SJSA1 (cell line): Measurements from ENCODE around the gene RNF150. TPM values are rescaled to one million over a fixed set of nuclear protein-coding genes. Genes with fewer than 3 reads are reported as not detected.

ENCODE experiments used
- DNase-seq, 2 experiments: peaks; one replicate each; pipeline ENCODE4 v3.0.0-alpha.2; 2015 to 2020; ENCODE audit warnings: low spot score in 2 of 2, low read depth in 1 of 2
- H3K27ac ChIP-seq: fragments of 250-450 bp; sonication (Bioruptor Pico); 2 replicates; pipeline ENCODE4 v1.5.1; 2020; ENCODE audit warnings: mild to moderate bottlenecking, moderate library complexity
- H3K27me3 ChIP-seq: fragments of 250-450 bp; sonication (Bioruptor Pico); replicated peaks from 2 replicates; pipeline ENCODE4 v1.5.1; 2020; ENCODE audit warnings: mild to moderate bottlenecking, moderate library complexity
- H3K36me3 ChIP-seq: fragments of 250-450 bp; sonication (Bioruptor Pico); 2 replicates; pipeline ENCODE4 v1.5.1; 2020; ENCODE audit warnings: mild to moderate bottlenecking
- H3K4me1 ChIP-seq: fragments of 250-450 bp; sonication (Bioruptor Pico); replicated peaks from 2 replicates; pipeline ENCODE4 v1.6.1; 2021; ENCODE audit warnings: mild to moderate bottlenecking
- H3K4me3 ChIP-seq: fragments of 250-450 bp; sonication (Bioruptor Pico); 2 replicates; pipeline ENCODE4 v1.5.1; 2020; ENCODE audit warnings: mild to moderate bottlenecking
- H3K9me3 ChIP-seq: fragments of 250-450 bp; sonication (Bioruptor Pico); replicated peaks from 2 replicates; pipeline ENCODE4 v1.5.1; 2020; ENCODE audit warnings: mild to moderate bottlenecking
- total RNA-seq: library from RNA; depleted of rRNA; stranded (reverse); fragments of >200 nt; shearing (Covaris generic); gene quantifications from 2 replicates; pipeline ENCODE4 v1.2.3, GENCODE V29; 2014

Gene RNF150
- total RNA-seq, 1 experiment from 2014 or later: 6.7 TPM

DNA sequence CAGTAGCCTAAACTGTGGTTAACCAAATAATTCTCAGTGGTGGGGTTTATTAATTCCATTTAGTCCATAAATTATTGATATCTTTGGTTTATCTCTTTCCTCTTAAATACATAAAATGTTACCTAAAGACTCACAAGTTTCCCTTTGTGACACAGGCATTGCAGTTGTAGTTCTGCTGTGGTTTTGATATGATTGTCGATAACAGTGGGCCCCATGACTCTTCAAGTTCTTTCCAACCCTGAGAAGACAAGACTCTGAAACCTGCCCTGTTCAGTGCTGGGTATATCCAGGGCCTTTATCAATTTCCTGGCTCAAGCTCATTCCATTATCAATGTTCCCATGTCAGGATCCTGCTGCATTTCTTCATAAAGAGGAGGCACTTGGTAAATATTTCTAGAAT lies 259.2 kb downstream of the RNF150 start:
- no peaks in the 10 kb centered on the region for H3K36me3 ChIP-seq
- peaks cover 18% of the 10 kb centered on the region for H3K4me1 ChIP-seq
- DNase-seq: no peak
- H3K9me3 ChIP-seq: no peaks in the 10 kb centered on the region; the same call in 1 of the 2 replicates
- no peaks in the 10 kb centered on the region for H3K27me3 ChIP-seq
- H3K4me3 ChIP-seq: no peak overlapping the region
- H3K27ac ChIP-seq: no peak overlapping the region

DNA sequence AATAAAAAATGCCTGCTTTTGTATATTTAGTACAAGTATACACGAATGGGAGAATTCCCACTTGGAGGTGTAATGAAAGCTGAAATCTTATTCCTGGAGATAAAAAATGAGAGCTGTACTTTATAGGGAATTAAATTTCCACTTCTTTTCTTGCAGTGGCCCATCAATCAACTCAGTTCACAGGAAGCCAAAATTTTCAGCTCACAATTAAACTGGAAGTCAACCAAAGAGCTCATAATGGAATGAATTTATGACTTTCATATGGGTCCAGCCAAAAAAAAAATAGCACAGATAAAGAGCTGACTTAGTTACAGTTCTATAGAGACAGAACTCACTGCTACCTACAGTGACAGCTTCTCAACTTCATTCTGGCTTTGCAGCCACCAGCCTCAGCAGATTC lies 261.9 kb downstream of the RNF150 start:
- H3K4me3 ChIP-seq: no peak overlapping the region
- H3K9me3 ChIP-seq: no peaks in the 10 kb centered on the region
- no peak overlapping the region for H3K27ac ChIP-seq
- DNase-seq: no peak
- peaks cover 11% of the 10 kb centered on the region for H3K4me1 ChIP-seq
- no peaks in the 10 kb centered on the region for H3K27me3 ChIP-seq
- no peaks in the 10 kb centered on the region for H3K36me3 ChIP-seq

DNA sequence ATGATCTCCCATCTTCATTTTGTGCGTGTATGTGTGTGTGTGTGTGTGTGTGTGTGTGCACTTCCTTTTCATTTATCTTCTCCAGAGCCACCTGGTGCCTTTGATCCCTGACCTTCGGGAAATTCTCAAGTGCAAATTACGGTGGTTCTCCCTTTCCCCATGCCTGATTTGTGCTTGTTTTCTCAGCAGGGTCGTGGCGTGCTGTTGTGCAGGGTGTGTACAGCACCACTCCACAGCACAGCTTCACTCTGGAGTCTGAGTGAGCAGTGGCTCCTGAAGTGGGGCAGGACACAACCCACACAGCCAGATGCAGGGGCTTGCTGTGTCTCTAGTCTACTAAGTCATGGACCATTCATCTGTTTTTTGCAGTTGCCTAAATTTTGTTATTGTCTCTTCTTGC lies 262.8 kb downstream of the RNF150 start:
- Histone ChIP-seq H3K27ac (no peak overlapping the region), H3K36me3 (no peaks in the 10 kb centered on the region), H3K27me3 (no peaks in the 10 kb centered on the region), H3K4me1 (peaks cover 7% of the 10 kb centered on the region), H3K9me3 (no peaks in the 10 kb centered on the region), H3K4me3 (no peak overlapping the region)
- no peak for DNase-seq

DNA sequence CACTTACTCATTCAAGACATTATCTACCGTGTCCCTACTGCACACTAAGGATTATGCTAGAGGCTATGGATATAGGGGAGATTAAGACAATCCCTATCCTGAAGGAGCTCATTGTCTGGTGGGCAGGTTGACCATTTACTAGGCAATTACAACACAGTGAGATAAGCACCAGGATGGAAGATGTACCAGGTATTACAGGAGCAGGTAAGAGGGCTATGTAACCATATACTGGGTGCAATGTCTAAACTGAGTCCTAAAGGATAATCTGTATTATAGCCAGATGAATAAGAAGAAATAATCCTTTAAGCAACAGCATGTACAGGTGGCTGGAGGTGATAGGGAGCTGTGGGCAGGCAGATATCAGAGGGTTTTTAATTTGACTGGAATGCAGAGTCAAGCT lies 263.8 kb downstream of the RNF150 start:
- no peak overlapping the region for H3K27ac ChIP-seq
- no peak overlapping the region for H3K4me3 ChIP-seq
- H3K9me3 ChIP-seq: no peaks in the 10 kb centered on the region
- no peaks in the 10 kb centered on the region for H3K27me3 ChIP-seq
- H3K36me3 ChIP-seq: no peaks in the 10 kb centered on the region
- 0 out of 2 replicates have a peak, but pooled peaks cover 4% of the 10 kb centered on the region for H3K4me1 ChIP-seq
- no peak for DNase-seq

DNA sequence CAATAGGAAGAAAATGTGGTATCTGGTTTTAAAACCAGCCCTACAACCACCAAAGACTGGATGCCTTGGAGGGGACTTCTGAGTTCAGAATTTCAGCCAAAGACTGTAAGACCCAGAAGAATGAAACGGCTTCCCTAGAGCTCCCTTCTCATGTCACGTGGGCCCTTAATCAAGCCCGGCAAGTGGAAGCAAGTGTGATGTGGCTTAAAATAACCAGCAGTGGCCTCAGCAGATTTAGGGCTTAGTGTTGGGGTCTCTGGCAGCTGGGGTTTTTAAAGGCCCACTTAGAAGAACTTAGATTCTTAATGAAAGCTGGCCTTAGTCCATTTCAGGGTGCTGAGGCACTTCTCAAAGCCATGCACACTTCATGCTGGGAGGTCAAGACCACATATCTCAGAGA lies 265.9 kb downstream of the RNF150 start:
- DNase-seq: no peak
- no peak overlapping the region for H3K27ac ChIP-seq
- H3K9me3 ChIP-seq: no peaks in the 10 kb centered on the region
- no peak overlapping the region for H3K4me3 ChIP-seq
- H3K27me3 ChIP-seq: no peaks in the 10 kb centered on the region
- H3K4me1 ChIP-seq: 0 out of 2 replicates have a peak, but pooled peaks cover 4% of the 10 kb centered on the region
- H3K36me3 ChIP-seq: no peaks in the 10 kb centered on the region

DNA sequence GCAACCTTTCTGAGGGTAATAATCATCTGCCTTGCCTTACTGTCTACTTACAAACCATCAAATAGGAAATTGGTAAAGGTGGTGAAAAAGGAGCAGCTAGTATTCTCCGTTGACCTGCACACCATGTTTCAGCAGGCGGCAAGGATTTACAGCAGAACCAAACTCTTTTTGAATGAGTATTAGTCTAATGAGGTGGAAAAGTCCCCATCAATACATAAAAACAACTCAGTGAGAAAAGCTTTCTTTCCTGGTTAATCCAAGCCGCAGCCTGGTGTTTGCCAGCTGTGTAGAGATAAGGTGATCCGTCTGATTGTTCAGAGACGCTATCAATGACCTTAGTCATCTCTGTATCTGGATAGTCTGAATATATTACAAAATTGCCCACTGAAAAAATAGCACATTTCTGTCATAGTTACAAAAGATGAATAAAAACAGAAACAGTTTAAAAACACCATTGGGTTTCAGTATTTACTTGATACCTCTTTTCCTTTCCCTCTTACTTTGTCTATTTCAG lies 266.7 kb downstream of the RNF150 start:
- DNase-seq: no peak
- no peak overlapping the region for H3K27ac ChIP-seq
- H3K9me3 ChIP-seq: no peaks in the 10 kb centered on the region
- H3K4me3 ChIP-seq: no peak overlapping the region
- no peaks in the 10 kb centered on the region for H3K36me3 ChIP-seq
- 0 out of 2 replicates have a peak, but pooled peaks cover 4% of the 10 kb centered on the region for H3K4me1 ChIP-seq
- H3K27me3 ChIP-seq: no peaks in the 10 kb centered on the region

DNA sequence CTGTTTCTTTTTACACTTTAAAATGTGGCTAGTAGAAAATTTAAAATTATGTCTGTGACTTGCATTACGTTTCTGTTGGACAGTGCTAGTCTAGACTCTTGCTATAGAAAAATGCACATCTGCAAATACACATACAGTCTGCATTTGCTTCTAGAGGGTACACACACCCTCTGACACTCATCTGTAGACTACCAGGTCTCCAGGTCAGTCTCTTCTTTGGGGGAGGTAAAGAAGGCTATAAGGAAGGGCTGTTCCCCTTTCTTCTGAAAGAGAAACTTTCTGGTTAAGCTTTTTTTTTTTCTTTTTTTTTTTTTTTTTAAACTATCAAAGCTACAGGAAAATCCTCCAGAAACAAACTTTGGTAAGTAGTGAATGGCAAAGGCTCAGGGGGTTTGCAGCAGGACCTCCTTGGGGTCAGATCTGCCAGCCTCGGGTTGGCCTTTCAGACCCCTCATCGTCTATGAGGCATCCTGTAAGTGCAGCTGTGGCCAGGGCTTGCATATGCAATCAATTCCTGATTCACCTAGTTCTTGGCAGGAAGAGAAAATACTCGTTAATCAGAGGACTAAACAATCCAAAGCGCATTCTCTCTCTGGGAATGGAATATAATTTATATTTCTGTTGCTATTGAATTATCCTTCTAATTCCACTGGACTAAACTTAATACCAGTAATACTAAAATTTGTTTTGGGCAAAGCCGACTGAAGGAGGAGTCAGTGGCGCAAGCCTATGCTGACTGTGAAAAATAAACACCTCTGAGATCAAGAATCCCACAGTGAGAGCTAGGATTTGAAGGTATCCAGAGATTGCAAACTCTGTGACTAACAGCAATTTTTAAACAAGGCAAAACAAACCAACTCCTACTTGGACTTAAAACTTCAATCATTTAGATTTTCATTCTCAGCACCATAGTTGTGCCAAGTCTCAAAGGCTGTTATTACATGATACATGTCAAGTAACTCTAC lies 267.7 kb downstream of the RNF150 start:
- DNase-seq: no peak
- no peaks in the 10 kb centered on the region for H3K27me3 ChIP-seq

DNA sequence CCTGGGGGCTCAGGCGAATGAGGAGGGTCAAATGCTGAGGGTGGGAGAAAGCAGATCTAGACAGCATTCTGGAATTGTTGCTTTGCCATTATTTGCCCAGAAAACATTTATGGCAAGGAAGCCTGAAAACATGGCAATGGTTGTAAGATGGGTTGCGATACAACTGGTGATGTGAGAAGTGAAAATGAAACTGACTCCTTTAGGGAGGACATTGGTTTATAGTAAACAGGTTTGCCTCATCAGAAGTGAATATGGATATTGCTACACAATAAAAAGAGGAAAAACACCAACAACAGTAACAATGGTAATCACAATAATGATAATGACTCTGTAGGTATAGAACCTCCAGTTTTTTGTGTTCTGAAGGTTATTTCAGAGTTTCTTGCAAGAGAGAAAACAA lies 270.1 kb downstream of the RNF150 start:
- no peak for DNase-seq
- Histone ChIP-seq H3K4me3 (no peak overlapping the region), H3K9me3 (no peaks in the 10 kb centered on the region), H3K36me3 (no peaks in the 10 kb centered on the region), H3K27me3 (no peaks in the 10 kb centered on the region), H3K27ac (no peak overlapping the region), H3K4me1 (0 out of 2 replicates have a peak, but pooled peaks cover 4% of the 10 kb centered on the region)

More for the DNA sequence above, 267.7 kb downstream of the RNF150 start:
- no peaks in the 10 kb centered on the region for H3K36me3 ChIP-seq
- 0 out of 2 replicates have a peak, but pooled peaks cover 4% of the 10 kb centered on the region for H3K4me1 ChIP-seq
- H3K27ac ChIP-seq: no peak overlapping the region
- H3K4me3 ChIP-seq: no peak overlapping the region
- no peaks in the 10 kb centered on the region for H3K9me3 ChIP-seq

DNA sequence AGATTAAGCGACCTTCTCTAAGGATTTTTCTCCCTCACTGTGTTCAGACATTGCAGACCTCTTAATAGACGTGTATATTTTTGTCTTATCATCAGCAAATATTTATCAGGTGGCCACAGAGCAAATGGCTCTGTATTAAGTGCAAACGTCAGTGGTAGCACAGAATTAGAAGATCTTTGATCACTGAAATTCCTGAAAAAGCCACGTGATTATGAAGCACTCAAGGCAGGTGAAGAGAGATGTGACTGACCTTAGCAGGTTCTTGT lies 271.2 kb downstream of the RNF150 start:
- Histone ChIP-seq H3K27me3 (no peaks in the 10 kb centered on the region), H3K4me3 (no peak overlapping the region), H3K4me1 (peaks cover 5% of the 10 kb centered on the region), H3K9me3 (no peaks in the 10 kb centered on the region), H3K27ac (no peak overlapping the region), H3K36me3 (no peaks in the 10 kb centered on the region)
- DNase-seq: no peak

DNA sequence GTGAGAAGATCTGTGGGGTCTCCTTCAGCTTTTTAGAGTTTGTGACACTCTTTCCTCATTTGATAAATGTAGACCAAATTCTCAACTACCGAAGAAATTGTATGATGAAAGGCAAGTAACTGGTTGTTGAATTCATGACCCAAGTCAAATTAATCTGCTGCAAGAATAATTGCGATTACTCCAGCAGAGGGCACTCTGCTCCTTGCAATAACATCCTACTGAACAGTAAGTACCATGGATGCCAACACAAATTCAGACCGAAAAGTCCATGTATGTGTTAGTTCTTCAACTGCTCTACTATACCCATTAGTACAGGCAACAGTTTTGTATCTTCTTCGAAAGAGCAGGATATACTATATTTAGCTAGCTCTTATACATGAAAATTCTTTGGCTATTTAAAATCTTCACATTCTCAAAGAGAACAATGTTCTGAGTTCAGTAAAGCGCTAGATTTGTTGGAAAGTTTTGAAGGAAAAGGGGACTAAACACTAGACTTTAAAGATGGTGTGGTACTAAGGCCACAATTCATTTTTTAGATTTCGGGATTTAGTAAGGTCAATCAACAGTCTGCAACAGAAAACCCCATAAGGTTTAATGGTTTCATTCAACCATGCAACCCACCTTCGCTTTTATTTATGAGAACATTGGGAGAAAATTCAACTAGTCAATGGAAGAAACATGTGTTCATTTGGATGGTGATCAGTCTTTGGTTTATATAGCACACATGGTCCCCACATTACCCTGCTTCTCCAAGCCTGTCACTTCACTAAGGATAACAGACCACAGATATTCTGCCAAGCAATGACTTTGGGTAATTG lies 271.7 kb downstream of the RNF150 start:
- Histone ChIP-seq H3K4me3 (no peak overlapping the region), H3K4me1 (peaks cover 10% of the 10 kb centered on the region), H3K9me3 (no peaks in the 10 kb centered on the region), H3K36me3 (no peaks in the 10 kb centered on the region), H3K27me3 (no peaks in the 10 kb centered on the region), H3K27ac (no peak overlapping the region)
- DNase-seq: peak; percentile 61 to 62

DNA sequence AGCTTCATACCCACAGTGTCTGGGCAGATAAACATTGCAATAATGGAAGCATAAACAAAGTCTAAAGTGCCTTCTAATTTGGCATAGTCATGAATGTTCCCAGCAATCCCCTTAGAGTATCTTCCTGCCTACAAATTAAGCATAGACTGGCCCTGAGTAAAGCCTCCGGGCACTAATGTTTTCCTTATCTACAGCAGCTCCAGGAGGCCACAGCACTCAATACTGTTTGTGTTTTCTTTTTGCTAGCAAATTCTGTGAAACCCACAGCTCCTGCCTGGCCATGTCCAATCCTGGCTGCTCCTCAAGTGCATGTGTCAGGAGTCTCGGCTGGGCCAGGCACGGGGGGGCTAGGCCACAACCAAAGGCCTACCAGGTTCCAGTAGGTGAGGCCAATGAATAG lies 274.4 kb downstream of the RNF150 start:
- H3K9me3 ChIP-seq: no peaks in the 10 kb centered on the region
- H3K4me1 ChIP-seq: peaks cover 9% of the 10 kb centered on the region
- DNase-seq: peak in 1 of 2 experiments; percentile 18
- no peaks in the 10 kb centered on the region for H3K27me3 ChIP-seq
- H3K27ac ChIP-seq: no peak overlapping the region
- no peak overlapping the region for H3K4me3 ChIP-seq
- no peaks in the 10 kb centered on the region for H3K36me3 ChIP-seq

DNA sequence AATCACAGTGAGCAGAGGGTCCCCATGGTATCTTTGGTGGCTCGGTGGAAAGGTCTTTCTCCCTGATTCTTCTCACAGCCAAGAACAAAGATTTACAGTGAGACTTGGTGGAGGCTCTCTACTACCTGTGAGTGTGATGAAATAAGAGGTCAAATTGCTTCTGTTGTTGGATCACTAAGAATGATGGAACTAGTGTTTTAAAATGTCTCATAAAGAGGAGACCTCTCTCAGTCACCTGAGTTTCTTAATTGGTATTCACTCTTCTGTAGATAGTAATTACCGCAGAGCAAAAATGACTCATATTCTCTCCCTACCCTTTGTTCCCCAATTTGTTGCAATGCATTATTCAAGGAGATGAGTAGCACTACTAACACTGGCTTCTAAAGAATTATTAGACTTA lies 276.2 kb downstream of the RNF150 start:
- no peak for DNase-seq

DNA sequence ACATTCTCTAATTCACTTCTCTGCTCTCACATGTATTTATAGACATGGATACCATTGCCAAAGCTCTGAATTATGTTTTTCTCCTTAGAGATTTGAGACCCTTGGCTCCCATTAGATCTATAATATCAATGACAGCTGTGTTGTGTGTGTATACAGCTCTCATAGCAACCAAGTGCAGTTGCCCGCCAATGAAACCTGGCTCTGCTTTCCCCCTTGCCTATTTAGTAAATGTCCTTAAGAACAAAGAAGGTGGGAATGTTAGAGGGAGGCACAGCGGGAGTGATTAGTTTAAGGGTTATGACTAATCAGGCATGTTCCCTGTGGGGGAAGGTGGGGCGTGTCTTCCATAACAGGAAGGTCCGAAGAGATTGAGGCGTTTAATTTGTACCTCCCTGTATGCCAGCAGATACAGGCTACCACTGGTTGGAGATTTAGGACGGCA lies 276.6 kb downstream of the RNF150 start:
- no peaks in the 10 kb centered on the region for H3K27me3 ChIP-seq
- H3K36me3 ChIP-seq: no peaks in the 10 kb centered on the region
- no peaks in the 10 kb centered on the region for H3K9me3 ChIP-seq
- peak; percentile 31 to 51 for DNase-seq
- no peak overlapping the region for H3K27ac ChIP-seq
- peaks cover 9% of the 10 kb centered on the region for H3K4me1 ChIP-seq
- H3K4me3 ChIP-seq: no peak overlapping the region

More for the DNA sequence above, 276.2 kb downstream of the RNF150 start:
- Histone ChIP-seq H3K27me3 (no peaks in the 10 kb centered on the region), H3K4me1 (peaks cover 9% of the 10 kb centered on the region), H3K9me3 (no peaks in the 10 kb centered on the region), H3K4me3 (no peak overlapping the region), H3K36me3 (no peaks in the 10 kb centered on the region), H3K27ac (no peak overlapping the region)

DNA sequence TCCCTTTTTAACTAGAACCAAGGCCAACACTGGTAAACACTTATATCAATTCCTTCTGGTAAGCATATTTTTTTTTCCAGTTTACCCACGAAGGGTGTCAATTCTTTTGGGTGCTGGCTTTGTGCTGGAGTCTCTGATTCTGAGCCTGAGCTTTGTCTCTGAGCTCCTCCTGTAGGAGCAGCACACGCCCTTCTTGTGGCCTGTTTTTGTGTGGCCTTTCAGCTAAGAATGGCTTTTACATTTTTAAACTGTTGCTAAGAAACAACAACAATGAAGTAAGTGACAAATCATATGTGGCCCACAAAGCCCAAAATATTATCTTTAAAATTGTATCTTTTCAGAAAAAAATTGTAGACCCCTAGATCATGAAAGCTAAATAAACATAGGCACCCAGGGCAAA lies 279.1 kb downstream of the RNF150 start:
- Histone ChIP-seq H3K4me3 (no peak overlapping the region), H3K36me3 (no peaks in the 10 kb centered on the region), H3K27me3 (0 out of 2 replicates have a peak, but pooled peaks cover 3% of the 10 kb centered on the region), H3K27ac (no peak overlapping the region), H3K9me3 (no peaks in the 10 kb centered on the region), H3K4me1 (peaks cover 9% of the 10 kb centered on the region)
- DNase-seq: no peak
